IMR-90 (cell line): ENCODE results near the gene HNMT. TPM values are rescaled to one million over a fixed set of nuclear protein-coding genes. Genes with fewer than 3 reads are reported as not detected.

Experiments used
- ATAC-seq: fragments of 200-7000 bp; cut with Tn5 transposase; 2 replicates; pipeline ENCODE4 v1.9.1; 2020; ENCODE audit warnings: low read depth, mild to moderate bottlenecking, moderate library complexity
- BruUV-seq: library from RNA; stranded (reverse); fragments of 400-500 nt; replicated peaks from 2 replicates; lab custom pipeline; 2021; lab: Mats Ljungman, UMichigan
- CTCF ChIA-PET: fragments of 300-600 bp; formaldehyde crosslinking; extraction: SDS; loops from one replicate; lab custom pipeline; 2021; ENCODE audit warnings: antibody characterized with exemption; lab: Yijun Ruan, JAX
- POLR2A ChIA-PET: fragments of 300-600 bp; sonication (Branson Sonifier 250); formaldehyde crosslinking; loops from one replicate; lab custom pipeline; 2022; ENCODE audit warnings: antibody characterized with exemption; ENCODE audit not compliant: unreplicated experiment; lab: Charles Lee
- DNase-seq: peaks from one replicate; pipeline ENCODE4 v3.0.0; 2013
- H2AFZ ChIP-seq: replicated peaks from 2 replicates; pipeline ENCODE3; 2013; ENCODE audit warnings: low read length, mild to moderate bottlenecking; ENCODE audit not compliant: poor library complexity
- H2AK5ac ChIP-seq: 2 replicates; pipeline ENCODE4 v1.6.1; 2013; ENCODE audit warnings: low read depth, low read length, inconsistent platforms
- H2AK9ac ChIP-seq: replicated peaks from 2 replicates; pipeline ENCODE3; 2013; ENCODE audit warnings: mild to moderate bottlenecking, low read depth, low read length, moderate library complexity; ENCODE audit not compliant: poor library complexity
- H2BK120ac ChIP-seq: 2 replicates; pipeline ENCODE4 v1.6.1; 2013; ENCODE audit warnings: low read depth, low read length, inconsistent platforms
- H2BK15ac ChIP-seq: 3 replicates; pipeline ENCODE4 v1.6.1; 2013; ENCODE audit warnings: low read depth, low read length, inconsistent platforms
- H2BK20ac ChIP-seq: 2 replicates; pipeline ENCODE4 v1.6.1; 2013; ENCODE audit warnings: low read depth, mild to moderate bottlenecking, inconsistent platforms, low read length, moderate library complexity
- H2BK5ac ChIP-seq: 2 replicates; pipeline ENCODE4 v1.6.1; 2013; ENCODE audit warnings: mild to moderate bottlenecking, low read depth, low read length, inconsistent platforms; ENCODE audit not compliant: poor library complexity, severe bottlenecking
- H3K14ac ChIP-seq: replicated peaks from 2 replicates; pipeline ENCODE4 v1.6.1; 2013; ENCODE audit warnings: low read depth, low read length, inconsistent platforms
- H3K18ac ChIP-seq: 2 replicates; pipeline ENCODE4 v1.6.1; 2013; ENCODE audit warnings: low read depth, low read length, control low read depth
- H3K23ac ChIP-seq: 2 replicates; pipeline ENCODE4 v1.6.1; 2013; ENCODE audit warnings: low read depth, low read length, inconsistent platforms
- H3K27ac ChIP-seq: 2 replicates; pipeline ENCODE4 v1.5.1; 2013; ENCODE audit warnings: mild to moderate bottlenecking, control low read depth, low read length; ENCODE audit not compliant: insufficient read depth
- H3K27me3 ChIP-seq: 2 replicates; pipeline ENCODE4 v1.6.1; 2013; ENCODE audit warnings: low read length; ENCODE audit not compliant: control insufficient read depth, insufficient read depth
- H3K36me3 ChIP-seq: 2 replicates; pipeline ENCODE4 v1.6.1; 2013; ENCODE audit warnings: low read length, mixed read lengths; ENCODE audit not compliant: control insufficient read depth, insufficient read depth
- H3K4ac ChIP-seq: 2 replicates; pipeline ENCODE4 v1.6.1; 2013; ENCODE audit warnings: low read depth, low read length, inconsistent platforms
- H3K4me1 ChIP-seq: 2 replicates; pipeline ENCODE4 v1.6.1; 2013; ENCODE audit warnings: low read length, mixed read lengths; ENCODE audit not compliant: control insufficient read depth, insufficient read depth
- H3K4me2 ChIP-seq: 2 replicates; pipeline ENCODE4 v1.6.1; 2013; ENCODE audit warnings: low read depth, mild to moderate bottlenecking, control low read depth, low read length, moderate library complexity
- H3K4me3 ChIP-seq: 2 replicates; pipeline ENCODE4 v1.5.1; 2013; ENCODE audit warnings: low read depth, mild to moderate bottlenecking, control low read depth, low read length, moderate library complexity; ENCODE audit not compliant: insufficient read depth
- H3K56ac ChIP-seq: 2 replicates; pipeline ENCODE4 v1.6.1; 2013; ENCODE audit warnings: low read length, inconsistent platforms; ENCODE audit not compliant: insufficient read depth; ENCODE audit errors: extremely low read depth
- H3K79me1 ChIP-seq, 2 experiments: 2 replicates each; pipeline ENCODE4 v1.6.1; 2013; ENCODE audit warnings: low read length in 2 of 2, inconsistent platforms in 1 of 2, low read depth in 1 of 2
- H3K9ac ChIP-seq: 2 replicates; pipeline ENCODE4 v1.6.1; 2013; ENCODE audit warnings: low read depth, low read length, control low read depth
- H3K9me1 ChIP-seq: 2 replicates; pipeline ENCODE4 v1.6.1; 2013; ENCODE audit warnings: low read length, inconsistent platforms; ENCODE audit not compliant: insufficient read depth
- H3K9me3 ChIP-seq: 2 replicates; pipeline ENCODE4 v1.6.1; 2013; ENCODE audit warnings: low read length; ENCODE audit not compliant: control insufficient read depth, insufficient read depth
- H4K20me1 ChIP-seq: 2 replicates; pipeline ENCODE4 v1.6.1; 2013; ENCODE audit warnings: low read length, inconsistent platforms; ENCODE audit not compliant: insufficient read depth
- H4K5ac ChIP-seq: 2 replicates; pipeline ENCODE4 v1.6.1; 2013; ENCODE audit warnings: mild to moderate bottlenecking, low read depth, low read length, control low read depth
- H4K8ac ChIP-seq, 2 experiments: 2 replicates each; pipeline ENCODE4 v1.6.1; 2013; ENCODE audit warnings: low read depth in 2 of 2, low read length in 2 of 2, control low read depth in 1 of 2, inconsistent platforms in 1 of 2
- H4K91ac ChIP-seq: 2 replicates; pipeline ENCODE4 v1.6.1; 2013; ENCODE audit warnings: low read depth, low read length, inconsistent platforms; ENCODE audit not compliant: insufficient read depth
- CEBPB ChIP-seq: IDR thresholded peaks from 2 replicates; pipeline ENCODE4 v1.6.1; 2012; ENCODE audit warnings: low read depth, low read length, improper control_type of control experiment
- CHD1 ChIP-seq: IDR thresholded peaks from 2 replicates; pipeline ENCODE4 v1.6.1; 2012; ENCODE audit warnings: low read depth, low read length, improper control_type of control experiment
- FOS ChIP-seq: fragments of 150-350 bp; IDR thresholded peaks from 2 replicates; pipeline ENCODE4 v1.6.1; 2016; ENCODE audit warnings: low read depth, low read length
- POLR2A ChIP-seq: IDR thresholded peaks from 2 replicates; pipeline ENCODE4 v1.6.1; 2012; ENCODE audit warnings: mild to moderate bottlenecking, low read depth, low read length
- RAD21 ChIP-seq: IDR thresholded peaks from 2 replicates; pipeline ENCODE4 v1.6.1; 2012; ENCODE audit warnings: low read length, improper control_type of control experiment
- RCOR1 ChIP-seq: IDR thresholded peaks from 2 replicates; pipeline ENCODE4 v1.6.1; 2012; ENCODE audit warnings: mild to moderate bottlenecking, low read length, improper control_type of control experiment; ENCODE audit not compliant: insufficient replicate concordance
- RFX5 ChIP-seq: IDR thresholded peaks from 2 replicates; pipeline ENCODE4 v1.8.0; 2012; ENCODE audit warnings: low read depth, mild to moderate bottlenecking, low read length, moderate library complexity
- USF2 ChIP-seq: fragments of 150-350 bp; IDR thresholded peaks from 2 replicates; pipeline ENCODE4 v1.6.1; 2017; ENCODE audit warnings: mild to moderate bottlenecking, antibody characterized with exemption, low read length, low read depth
- WGBS, 2 experiments: methylation state at CpG; one replicate each; pipeline versions ENCODE4 v1.1.5 to v1.1.7; 2013; ENCODE audit warnings: missing lambda C conversion rate in 2 of 2; ENCODE audit not compliant: insufficient read length in 1 of 2; ENCODE audit errors: extremely low coverage in 2 of 2; 5-methylcytosine and 5-hydroxymethylcytosine counted together
- dilution Hi-C: fragments of 300-500 bp; cut with HindIII; formaldehyde crosslinking; loops from one replicate; pipeline ENCODE4 v1.14.3; 2018; ENCODE audit warnings: low sequenced_read_pairs; ENCODE audit not compliant: unreplicated experiment
- in situ Hi-C: fragments of 300-500 bp; cut with MboI; formaldehyde crosslinking; loops from 3 replicates; pipeline ENCODE4 v1.14.3; 2019; ENCODE audit warnings: low sequenced_read_pairs, inconsistent platforms, mixed read lengths
- intact Hi-C: fragments of 100-400 bp; cut with micrococcal nuclease; formaldehyde crosslinking; loops from 2 replicates; pipeline ENCODE4 v1.10.0; 2022
- polyA plus RNA-seq, 3 experiments: library from polyadenylated mRNA; depleted of rRNA; stranded (reverse); fragments of >200 nt; gene quantifications; 2 replicates each; pipeline ENCODE4 v1.2.3, GENCODE V29; 2012; ENCODE audit warnings: low replicate concordance in 1 of 3
- total RNA-seq: library from RNA; depleted of rRNA; stranded (reverse); fragments of >200 nt; gene quantifications from 2 replicates; pipeline ENCODE4 v1.2.3, GENCODE V29; 2012

The HNMT gene
- total and polyA plus RNA-seq, 2 of the 4 experiments (the other 2 are of a cell fraction) = 6.4 to 14.2 TPM

GRCh38 chr2:137966043-137966442 is 1.8 kb downstream of the HNMT start:
- Histone ChIP-seq H2AK5ac (no peak overlapping the region), H2BK120ac (no peak overlapping the region), H3K79me1 (0 out of 4 replicates have a peak, but pooled peaks cover 0 to 3% of the 10 kb centered on the region in 2 experiments), H4K8ac (no peak overlapping the region), H4K5ac (no peak overlapping the region), H4K91ac (no peak overlapping the region), H3K14ac (no peak overlapping the region), H3K56ac (no peak overlapping the region), H2BK20ac (no peak overlapping the region), H2AFZ (no peak overlapping the region), H3K9me3 (no peaks in the 10 kb centered on the region), H4K20me1 (no peaks in the 10 kb centered on the region), H2BK5ac (no peak overlapping the region), H2AK9ac (no peak overlapping the region), H3K9me1 (peaks cover 3% of the 10 kb centered on the region; the same call in 1 of the 2 replicates), H2BK15ac (no peak overlapping the region), H3K23ac (no peak overlapping the region), H3K4me1 (peaks cover 10% of the 10 kb centered on the region), H3K18ac (no peak overlapping the region), H3K4me2 (no peak overlapping the region), H3K27me3 (no peaks in the 10 kb centered on the region), H3K27ac (no peak overlapping the region), H3K36me3 (no peaks in the 10 kb centered on the region), H3K4me3 (no peak overlapping the region), H3K9ac (no peak overlapping the region), H3K4ac (no peak overlapping the region)
- WGBS, 2 experiments = no CpG with 5 or more reads among the region's 3 CpGs
- TF ChIP-seq RFX5 (no peak), POLR2A (no peak), FOS (no peak), CEBPB (no peak), RAD21 (no peak), CHD1 (no peak), USF2 (no peak), RCOR1 (no peak)
- intact Hi-C loops (loop anchor here (5.0 to 10.0 kb wide), 2 partner anchors 309 to 536 kb away; partner anchors contain the start of gene SPOPL), dilution Hi-C loops (no loop called here), in situ Hi-C loops (no loop called here)
- no TSS peak for BruUV-seq
- ChIA-PET POLR2A (interaction anchor here (0.6 kb wide), 2 partner anchors 16 to 628 kb away, joined by 3 to 4 read pairs; no protein-coding TSS in a partner anchor), CTCF (interaction anchor here (1.3 to 1.5 kb wide), 2 partner anchors 9 to 23 kb away, joined by 3 to 5 read pairs; no protein-coding TSS in a partner anchor)
- ATAC-seq (no peak), DNase-seq (no peak)
